Retinal pigment epithelial cell (primary cell): ENCODE data around the gene CUL7.

Source experiments
- DNase-seq: peaks from one replicate; pipeline ENCODE4 v3.0.0-alpha.2; 2010; ENCODE audit warnings: low read depth
- H3K4me3 ChIP-seq: 2 replicates; pipeline ENCODE4 v1.5.1; 2011; ENCODE audit warnings: mild to moderate bottlenecking, low read length, control low read depth, moderate library complexity
- CTCF ChIP-seq: conservative IDR thresholded peaks from 2 replicates; pipeline ENCODE4 v1.5.1; 2011; ENCODE audit warnings: low read depth, low read length, control low read depth, inconsistent platforms

Gene CUL7

GRCh38 chr6:43053545-43054205 lies at the start of gene CUL7:
Gene CUL7, minus strand, starts transcription at chr6:43053851. Its CDS starts 1,063 bp downstream, at chr6:43052788.
- DNase-seq: peak; percentile 74
- H3K4me3 ChIP-seq: peak within 1 kb of the TSS; percentile 82
- no peak for TF ChIP-seq CTCF

GRCh38 chr6:43101497-43101896 lies 47.8 kb upstream of the CUL7 start:
- no peak for TF ChIP-seq CTCF
- DNase-seq: no peak
- H3K4me3 ChIP-seq: no peak overlapping the region

- no peak overlapping the region for H3K4me3 ChIP-seq
- DNase-seq: no peak
- no peak for TF ChIP-seq CTCF
Measured at GRCh38 chr6:43097502-43097901, 43.9 kb upstream of the CUL7 start.

- no peak for DNase-seq
- H3K4me3 ChIP-seq: no peak overlapping the region
Measured at GRCh38 chr6:43097098-43097489, 43.4 kb upstream of the CUL7 start.

DNA sequence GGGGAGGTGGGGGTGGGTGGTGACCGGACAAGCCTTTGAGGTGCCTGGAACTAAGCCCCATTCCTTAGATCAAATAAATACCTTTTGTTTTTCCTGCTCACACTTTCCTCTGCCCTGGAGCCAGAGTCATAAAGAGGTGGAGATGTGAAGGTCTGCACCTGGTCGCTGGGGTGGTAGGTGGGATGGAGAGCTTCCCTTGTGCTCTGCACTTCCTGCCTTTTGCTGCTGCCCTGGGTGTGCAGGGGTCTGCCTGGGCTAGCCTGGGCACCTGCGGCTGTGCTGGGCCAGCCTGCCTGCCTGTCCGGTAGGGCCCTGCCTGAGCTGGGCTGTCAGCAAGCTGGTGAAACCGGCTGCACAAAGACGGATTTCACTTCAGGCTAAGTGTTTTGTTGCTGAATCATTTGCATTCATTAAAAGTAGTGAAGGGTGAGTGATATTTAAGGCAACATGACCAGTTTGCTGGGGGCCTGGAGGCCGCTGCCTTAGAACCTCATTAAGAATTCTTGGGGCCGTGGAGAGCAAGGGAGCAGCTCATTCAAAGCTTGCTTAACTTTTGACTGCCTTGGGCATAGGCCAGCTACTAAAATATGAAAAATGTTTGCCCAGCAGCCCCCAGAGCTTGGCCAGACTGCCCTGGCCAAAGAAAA lies 42.9 kb upstream of the CUL7 start:
- peak; percentile 83 for DNase-seq

More at GRCh38 chr6:43097098-43097489, 43.4 kb upstream of the CUL7 start:
- no peak for TF ChIP-seq CTCF

DNA sequence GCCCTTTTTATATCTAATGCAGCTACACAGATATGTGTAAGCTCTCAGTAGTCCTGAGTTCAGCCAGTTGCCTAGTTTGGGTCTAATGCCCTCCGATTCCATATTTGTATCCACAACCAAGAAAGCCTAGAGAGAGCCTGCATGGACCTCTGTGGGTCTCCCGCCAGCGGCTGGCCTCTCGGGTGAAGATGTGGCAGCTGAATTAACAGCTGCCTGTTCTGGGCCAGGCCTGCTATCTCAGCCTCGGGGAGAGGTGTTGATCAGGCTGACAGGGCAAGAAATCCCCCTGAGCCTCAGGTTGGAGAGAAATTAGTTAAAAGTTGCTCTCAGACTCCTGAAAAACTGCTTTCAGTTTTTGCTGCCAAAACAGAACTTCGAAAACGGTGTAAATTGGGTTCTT lies 42.3 kb upstream of the CUL7 start:
- no peak overlapping the region for H3K4me3 ChIP-seq
- no peak for TF ChIP-seq CTCF
- DNase-seq: no peak

More for the DNA sequence above, 42.9 kb upstream of the CUL7 start:
- H3K4me3 ChIP-seq: no peak overlapping the region
- no peak for TF ChIP-seq CTCF
